HepG2 (cell line): Measurements from ENCODE around the gene PIK3R4. TPM values are rescaled to one million over a fixed set of nuclear protein-coding genes. Genes with fewer than 3 reads are reported as not detected.

Experiments used
- ATAC-seq: fragments of 200-7000 bp; cut with Tn5 transposase; 3 replicates; pipeline ENCODE4 v1.9.1; 2020; ENCODE audit warnings: mild to moderate bottlenecking, moderate library complexity
- BruUV-seq: library from RNA; stranded (reverse); fragments of 400-500 nt; replicated peaks from 2 replicates; lab custom pipeline; 2021; lab: Mats Ljungman, UMichigan
- CTCF ChIA-PET: fragments of 300-600 bp; formaldehyde crosslinking; extraction: SDS; loops from one replicate; lab custom pipeline; 2021; ENCODE audit warnings: low total read pairs, inconsistent platforms, low intra/inter-chr PET ratio; lab: Yijun Ruan, JAX
- POLR2A ChIA-PET: fragments of 350-600 bp; sonication (Branson Sonifier 250); formaldehyde crosslinking; loops from one replicate; lab custom pipeline; 2020; ENCODE audit warnings: antibody characterized with exemption, inconsistent platforms; lab: Yijun Ruan, JAX
- DNase-seq: peaks from one replicate; pipeline ENCODE4 v3.0.0-alpha.2; 2015; ENCODE audit warnings: low spot score
- FAIRE-seq: peaks from 3 replicates; lab custom pipeline; 2011; peaks lifted over from hg19 to GRCh38; lab: Jason Lieb, UNC
- H2AFZ ChIP-seq: one replicate; pipeline ENCODE4 v1.6.1; 2011; ENCODE audit warnings: low read length, inconsistent platforms
- H3K27ac ChIP-seq: fragments of 300-600 bp; 3 replicates; pipeline ENCODE4 v1.8.0; 2011; ENCODE audit warnings: mixed run types, mild to moderate bottlenecking, mixed read lengths, low read length, inconsistent platforms; ENCODE audit not compliant: insufficient read depth; ENCODE audit errors: extremely low read length
- H3K27me3 ChIP-seq, 2 experiments: fragments of 200-600 bp in 1 of 2; 2 replicates in 1 of 2; 3 replicates in 1 of 2; pipeline versions ENCODE4 v1.6.0 to v1.8.0; 2011; ENCODE audit warnings: low read length in 2 of 2, mild to moderate bottlenecking in 2 of 2, moderate library complexity in 2 of 2, inconsistent platforms in 1 of 2; ENCODE audit not compliant: insufficient read depth in 2 of 2, control insufficient read depth in 1 of 2
- H3K36me3 ChIP-seq, 2 experiments: fragments of 200-600 bp in 1 of 2; replicated peaks in 1 of 2; 2 replicates in 1 of 2; 3 replicates in 1 of 2; pipeline versions ENCODE4 v1.5.1 to v1.8.0; 2011; ENCODE audit warnings: low read length in 2 of 2, inconsistent platforms in 1 of 2; ENCODE audit not compliant: insufficient read depth in 2 of 2, control insufficient read depth in 1 of 2
- H3K4me1 ChIP-seq: 2 replicates; pipeline ENCODE4 v1.5.1; 2012; ENCODE audit warnings: low read length, inconsistent platforms; ENCODE audit not compliant: insufficient read depth
- H3K4me2 ChIP-seq: 2 replicates; pipeline ENCODE4 v1.6.0; 2011; ENCODE audit warnings: low read depth, low read length, inconsistent platforms
- H3K4me3 ChIP-seq, 3 experiments: fragments of 200-600 bp in 1 of 3; sonication (generic), shearing (Covaris generic) in 1 of 3; replicated peaks in 1 of 3; 2 replicates each; pipeline ENCODE4 v1.5.1; 2011 to 2016; ENCODE audit warnings: low read length in 3 of 3, inconsistent platforms in 2 of 3, low read depth in 2 of 3, mild to moderate bottlenecking in 2 of 3, control low read depth in 1 of 3, mixed read lengths in 1 of 3; ENCODE audit not compliant: insufficient read depth in 1 of 3
- H3K79me2 ChIP-seq: one replicate; pipeline ENCODE4 v1.6.1; 2011; ENCODE audit warnings: low read length, inconsistent platforms; ENCODE audit not compliant: insufficient read depth
- H3K9ac ChIP-seq: 2 replicates; pipeline ENCODE4 v1.6.0; 2011; ENCODE audit warnings: mild to moderate bottlenecking, low read depth, low read length, inconsistent platforms; ENCODE audit not compliant: insufficient read depth
- H3K9me3 ChIP-seq: 2 replicates; pipeline ENCODE4 v1.5.1; 2012; ENCODE audit warnings: mild to moderate bottlenecking, low read length
- H4K20me1 ChIP-seq: 2 replicates; pipeline ENCODE4 v1.6.0; 2011; ENCODE audit warnings: inconsistent platforms, mild to moderate bottlenecking, low read length, moderate library complexity; ENCODE audit not compliant: insufficient read depth
- CHD2 ChIP-seq: IDR thresholded peaks from 2 replicates; pipeline ENCODE4 v1.6.1; 2011; ENCODE audit warnings: low read depth, low read length, improper control_type of control experiment
- EP300 ChIP-seq, 3 experiments: sonication (generic) in 1 of 3; formaldehyde crosslinking in 1 of 3; IDR thresholded peaks; 2 replicates each; pipeline versions ENCODE4 v1.5.1 to v1.6.1; 2011 to 2020; ENCODE audit warnings: low read depth in 2 of 3, low read length in 2 of 3, borderline replicate concordance in 1 of 3, improper control_type of control experiment in 1 of 3, mild to moderate bottlenecking in 1 of 3, missing genetic modification reagents in 1 of 3, moderate library complexity in 1 of 3
- FOXP1 ChIP-seq, 2 experiments: fragments of 450-650 bp in 1 of 2; IDR thresholded peaks; 2 replicates each; pipeline ENCODE4 v1.6.1; 2017 to 2018; ENCODE audit warnings: antibody characterized with exemption in 1 of 2
- HNRNPLL ChIP-seq: fragments of 200-400 bp; formaldehyde crosslinking; IDR thresholded peaks from 2 replicates; pipeline ENCODE4 v1.6.1; 2017; ENCODE audit warnings: mild to moderate bottlenecking, low read depth, low read length; ENCODE audit not compliant: poor library complexity, severe bottlenecking
- ONECUT2 ChIP-seq: sonication (generic); formaldehyde crosslinking; IDR thresholded peaks from 2 replicates; pipeline ENCODE4 v1.4.0; 2020; ENCODE audit warnings: missing genetic modification reagents
- SMAD9 ChIP-seq: sonication (generic); formaldehyde crosslinking; IDR thresholded peaks from 2 replicates; pipeline ENCODE4 v1.5.1; 2020; ENCODE audit warnings: mild to moderate bottlenecking, missing genetic modification reagents
- TAF1 ChIP-seq: sonication (generic); formaldehyde crosslinking; IDR thresholded peaks from 2 replicates; pipeline ENCODE4 v1.4.0; 2020; ENCODE audit warnings: missing genetic modification reagents
- TEAD3 ChIP-seq: optimal IDR thresholded peaks from 2 replicates; pipeline ENCODE3; 2016; ENCODE audit warnings: borderline replicate concordance
- U2AF1 ChIP-seq: fragments of 200-400 bp; formaldehyde crosslinking; optimal IDR thresholded peaks from 2 replicates; pipeline ENCODE3; 2017; ENCODE audit warnings: mild to moderate bottlenecking, low read depth, low read length
- XRCC5 ChIP-seq: fragments of 200-400 bp; formaldehyde crosslinking; optimal IDR thresholded peaks from 2 replicates; pipeline ENCODE3; 2017; ENCODE audit warnings: mild to moderate bottlenecking, low read length
- ZNF614 ChIP-seq: IDR thresholded peaks from 2 replicates; pipeline ENCODE4 v1.6.1; 2018; ENCODE audit warnings: missing biosample characterization, missing genetic modification reagents, inconsistent platforms, borderline replicate concordance
- ZNF616 ChIP-seq: sonication (generic); formaldehyde crosslinking; IDR thresholded peaks from 2 replicates; pipeline ENCODE4 v1.5.0; 2020; ENCODE audit warnings: low read depth, mild to moderate bottlenecking, missing genetic modification reagents
- WGBS: methylation state at CpG from one replicate; pipeline ENCODE4 v1.1.6; 2017; ENCODE audit warnings: low lambda C conversion rate; 5-methylcytosine and 5-hydroxymethylcytosine counted together
- in situ Hi-C: cut with HindIII; loops from 2 replicates; pipeline ENCODE4 v1.10.0; 2017; ENCODE audit warnings: low pct_unique_long_range_greater_than_20kb; ENCODE audit not compliant: extremely low pct_ligation_motif_present
- intact Hi-C: fragments of 100-400 bp; cut with micrococcal nuclease; formaldehyde crosslinking; loops from one replicate; pipeline ENCODE4 v1.10.0; 2022; ENCODE audit not compliant: unreplicated experiment
- polyA plus RNA-seq, 8 experiments: library from polyadenylated mRNA; depleted of rRNA in 3 of 8; stranded (reverse) in 7 of 8; unstranded in 1 of 8; fragments of >200 nt; fragmentation: Illumina TruSeq in 4 of 8; extraction: Trizol in 4 of 8; gene quantifications; 2 replicates each; pipeline versions ENCODE4 v1.2.1 to v1.2.3, GENCODE V29; 2011 to 2016; ENCODE audit warnings: low read depth in 4 of 8, missing spikeins in 1 of 8, mixed read lengths in 1 of 8; ENCODE audit not compliant: insufficient read depth in 1 of 8
- total RNA-seq, 5 experiments: library from RNA; depleted of rRNA; stranded (reverse); fragments of >200 nt; fragmentation: Illumina TruSeq; extraction: Trizol; gene quantifications; 2 replicates each; pipeline ENCODE4 v1.2.3, GENCODE V29; 2016; ENCODE audit warnings: low read depth in 1 of 5
- TF ChIP-seq, protein P1 (sequence below): IDR thresholded peaks from 2 replicates; pipeline ENCODE4 v1.6.1; 2016
- TF ChIP-seq, protein P2 (sequence below): sonication (generic); formaldehyde crosslinking; conservative IDR thresholded peaks from 2 replicates; pipeline ENCODE4 v1.4.0; 2020; ENCODE audit warnings: missing genetic modification reagents
- TF ChIP-seq, protein P3 (sequence below): IDR thresholded peaks from 2 replicates; pipeline ENCODE4 v1.6.1; 2012; ENCODE audit warnings: low read length, improper control_type of control experiment
- TF ChIP-seq, protein P4 (sequence below): sonication (generic); formaldehyde crosslinking; IDR thresholded peaks from 2 replicates; pipeline ENCODE4 v1.4.0; 2020; ENCODE audit warnings: missing genetic modification reagents

The PIK3R4 gene
- total and polyA plus RNA-seq, 2 of the 13 experiments (the other 11 are each of a cell fraction or from before 2014, with no cell fraction given), result 22.4 to 26.0 TPM

DNA sequence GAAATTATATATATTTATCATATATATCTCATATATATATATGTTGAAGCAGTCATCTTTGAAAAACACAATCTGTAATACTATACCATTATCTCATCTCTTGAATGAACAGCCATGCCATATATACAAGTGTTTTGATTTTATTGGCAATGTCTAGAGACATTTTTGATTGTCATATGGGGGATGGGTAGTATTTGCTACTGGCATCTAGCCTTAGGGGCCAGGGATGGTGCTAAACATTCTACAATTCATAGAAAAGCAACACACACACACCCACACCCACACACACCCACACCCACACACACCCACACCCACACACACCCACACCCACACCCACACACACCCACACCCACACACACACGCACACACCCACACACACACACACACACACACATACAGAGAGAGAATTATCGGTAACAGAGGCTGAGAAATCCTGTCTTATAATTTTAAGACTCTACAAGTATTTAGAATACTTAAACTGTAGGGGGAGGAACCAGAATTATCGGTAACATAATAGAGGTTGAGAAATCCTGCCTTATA is 11.1 kb upstream of the PIK3R4 start:
- H2AFZ ChIP-seq, result no peak overlapping the region
- POLR2A ChIA-PET, result no interaction called here
- no peaks in the 10 kb centered on the region for H3K9me3 ChIP-seq
- no peak for ATAC-seq
- no peak overlapping the region for H3K9ac ChIP-seq
- no peaks in the 10 kb centered on the region for H3K79me2 ChIP-seq
- H3K27me3 ChIP-seq, result peaks cover 0 to 2% of the 10 kb centered on the region in 2 experiments; a peak in 2 of 5 replicates
- no peaks in the 10 kb centered on the region for H3K4me1 ChIP-seq
- H3K4me3 ChIP-seq, result no peak overlapping the region
- FAIRE-seq, result no peak
- H3K4me2 ChIP-seq, result no peak overlapping the region
- intact Hi-C loops, result loop anchor here (5.0 kb wide), 1 partner anchor 55 kb away; no protein-coding TSS in a partner anchor
- CTCF ChIA-PET, result no interaction called here
- DNase-seq, result no peak
- H4K20me1 ChIP-seq, result no peaks in the 10 kb centered on the region
- WGBS, result 3% methylated on average over 3 of the region's 3 CpGs
- no peak overlapping the region for H3K27ac ChIP-seq
- TF ChIP-seq EP300 (IDR thresholded peaks at IDR 0.05; ENCODE audit: low read depth in 2 of 2, low read length in 2 of 2), result no peak
- TF ChIP-seq EP300 (CRISPR knock-in tag; IDR thresholded peaks at IDR 0.05; ENCODE audit: borderline replicate concordance), result no peak
- TF ChIP-seq CHD2, result no peak
- no peak for TF ChIP-seq U2AF1
- TF ChIP-seq HNRNPLL, result no peak
- TF ChIP-seq, protein P1, sequence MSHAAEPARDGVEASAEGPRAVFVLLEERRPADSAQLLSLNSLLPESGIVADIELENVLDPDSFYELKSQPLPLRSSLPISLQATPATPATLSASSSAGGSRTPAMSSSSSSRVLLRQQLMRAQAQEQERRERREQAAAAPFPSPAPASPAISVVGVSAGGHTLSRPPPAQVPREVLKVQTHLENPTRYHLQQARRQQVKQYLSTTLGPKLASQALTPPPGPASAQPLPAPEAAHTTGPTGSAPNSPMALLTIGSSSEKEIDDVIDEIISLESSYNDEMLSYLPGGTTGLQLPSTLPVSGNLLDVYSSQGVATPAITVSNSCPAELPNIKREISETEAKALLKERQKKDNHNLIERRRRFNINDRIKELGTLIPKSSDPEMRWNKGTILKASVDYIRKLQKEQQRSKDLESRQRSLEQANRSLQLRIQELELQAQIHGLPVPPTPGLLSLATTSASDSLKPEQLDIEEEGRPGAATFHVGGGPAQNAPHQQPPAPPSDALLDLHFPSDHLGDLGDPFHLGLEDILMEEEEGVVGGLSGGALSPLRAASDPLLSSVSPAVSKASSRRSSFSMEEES (CRISPR knock-in tag), result no peak
- TF ChIP-seq FOXP1 (IDR thresholded peaks at IDR 0.05), result no peak
- TF ChIP-seq FOXP1 (CRISPR knock-in tag; IDR thresholded peaks at IDR 0.05), result no peak
- no peak for TF ChIP-seq ZNF616
- TF ChIP-seq XRCC5, result no peak
- no peak for TF ChIP-seq ONECUT2 (CRISPR knock-in tag)
- TF ChIP-seq, protein P2, sequence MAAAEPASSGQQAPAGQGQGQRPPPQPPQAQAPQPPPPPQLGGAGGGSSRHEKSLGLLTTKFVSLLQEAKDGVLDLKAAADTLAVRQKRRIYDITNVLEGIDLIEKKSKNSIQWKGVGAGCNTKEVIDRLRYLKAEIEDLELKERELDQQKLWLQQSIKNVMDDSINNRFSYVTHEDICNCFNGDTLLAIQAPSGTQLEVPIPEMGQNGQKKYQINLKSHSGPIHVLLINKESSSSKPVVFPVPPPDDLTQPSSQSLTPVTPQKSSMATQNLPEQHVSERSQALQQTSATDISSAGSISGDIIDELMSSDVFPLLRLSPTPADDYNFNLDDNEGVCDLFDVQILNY (CRISPR knock-in tag), result no peak
- TF ChIP-seq, protein P3, sequence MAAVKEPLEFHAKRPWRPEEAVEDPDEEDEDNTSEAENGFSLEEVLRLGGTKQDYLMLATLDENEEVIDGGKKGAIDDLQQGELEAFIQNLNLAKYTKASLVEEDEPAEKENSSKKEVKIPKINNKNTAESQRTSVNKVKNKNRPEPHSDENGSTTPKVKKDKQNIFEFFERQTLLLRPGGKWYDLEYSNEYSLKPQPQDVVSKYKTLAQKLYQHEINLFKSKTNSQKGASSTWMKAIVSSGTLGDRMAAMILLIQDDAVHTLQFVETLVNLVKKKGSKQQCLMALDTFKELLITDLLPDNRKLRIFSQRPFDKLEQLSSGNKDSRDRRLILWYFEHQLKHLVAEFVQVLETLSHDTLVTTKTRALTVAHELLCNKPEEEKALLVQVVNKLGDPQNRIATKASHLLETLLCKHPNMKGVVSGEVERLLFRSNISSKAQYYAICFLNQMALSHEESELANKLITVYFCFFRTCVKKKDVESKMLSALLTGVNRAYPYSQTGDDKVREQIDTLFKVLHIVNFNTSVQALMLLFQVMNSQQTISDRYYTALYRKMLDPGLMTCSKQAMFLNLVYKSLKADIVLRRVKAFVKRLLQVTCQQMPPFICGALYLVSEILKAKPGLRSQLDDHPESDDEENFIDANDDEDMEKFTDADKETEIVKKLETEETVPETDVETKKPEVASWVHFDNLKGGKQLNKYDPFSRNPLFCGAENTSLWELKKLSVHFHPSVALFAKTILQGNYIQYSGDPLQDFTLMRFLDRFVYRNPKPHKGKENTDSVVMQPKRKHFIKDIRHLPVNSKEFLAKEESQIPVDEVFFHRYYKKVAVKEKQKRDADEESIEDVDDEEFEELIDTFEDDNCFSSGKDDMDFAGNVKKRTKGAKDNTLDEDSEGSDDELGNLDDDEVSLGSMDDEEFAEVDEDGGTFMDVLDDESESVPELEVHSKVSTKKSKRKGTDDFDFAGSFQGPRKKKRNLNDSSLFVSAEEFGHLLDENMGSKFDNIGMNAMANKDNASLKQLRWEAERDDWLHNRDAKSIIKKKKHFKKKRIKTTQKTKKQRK, result no peak
- TF ChIP-seq TEAD3, result no peak
- TF ChIP-seq TAF1 (CRISPR knock-in tag), result no peak
- TF ChIP-seq, protein P4, sequence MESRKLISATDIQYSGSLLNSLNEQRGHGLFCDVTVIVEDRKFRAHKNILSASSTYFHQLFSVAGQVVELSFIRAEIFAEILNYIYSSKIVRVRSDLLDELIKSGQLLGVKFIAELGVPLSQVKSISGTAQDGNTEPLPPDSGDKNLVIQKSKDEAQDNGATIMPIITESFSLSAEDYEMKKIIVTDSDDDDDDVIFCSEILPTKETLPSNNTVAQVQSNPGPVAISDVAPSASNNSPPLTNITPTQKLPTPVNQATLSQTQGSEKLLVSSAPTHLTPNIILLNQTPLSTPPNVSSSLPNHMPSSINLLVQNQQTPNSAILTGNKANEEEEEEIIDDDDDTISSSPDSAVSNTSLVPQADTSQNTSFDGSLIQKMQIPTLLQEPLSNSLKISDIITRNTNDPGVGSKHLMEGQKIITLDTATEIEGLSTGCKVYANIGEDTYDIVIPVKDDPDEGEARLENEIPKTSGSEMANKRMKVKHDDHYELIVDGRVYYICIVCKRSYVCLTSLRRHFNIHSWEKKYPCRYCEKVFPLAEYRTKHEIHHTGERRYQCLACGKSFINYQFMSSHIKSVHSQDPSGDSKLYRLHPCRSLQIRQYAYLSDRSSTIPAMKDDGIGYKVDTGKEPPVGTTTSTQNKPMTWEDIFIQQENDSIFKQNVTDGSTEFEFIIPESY, result no peak
- no peak for TF ChIP-seq SMAD9
- TF ChIP-seq ZNF614 (CRISPR knock-in tag), result no peak
- TF ChIP-seq, all 625 proteins: peak for 0
- H3K36me3 ChIP-seq, result no peaks in the 10 kb centered on the region
- in situ Hi-C loops, result no loop called here
- BruUV-seq, result no TSS peak
